H1 (cell line): ENCODE data around the gene SAFB. TPM values are rescaled to one million over a fixed set of nuclear protein-coding genes. Genes with fewer than 3 reads are reported as not detected.
A peak's percentile ranks its signal among the peaks of the same experiment; 100 is the strongest.

Experiments
- CTCF ChIA-PET: fragments of 300-600 bp; sonication (Branson Sonifier 250); formaldehyde crosslinking; loops from one replicate; lab custom pipeline; 2021; ENCODE audit not compliant: partially characterized antibody; lab: Charles Lee
- POLR2A ChIA-PET: fragments of 300-600 bp; sonication (Branson Sonifier 250); formaldehyde crosslinking; loops from one replicate; lab custom pipeline; 2021; ENCODE audit warnings: inconsistent platforms; ENCODE audit not compliant: partially characterized antibody; lab: Charles Lee
- DNase-seq, 2 experiments: peaks; one replicate each; pipeline versions ENCODE4 v3.0.0 to v3.0.0-alpha.2; 2010 to 2022; ENCODE audit warnings: low spot score in 2 of 2, low read depth in 1 of 2, mixed read lengths in 1 of 2
- FAIRE-seq: peaks from 2 replicates; lab custom pipeline; 2011; peaks lifted over from hg19 to GRCh38; lab: Jason Lieb, UNC
- H2AFZ ChIP-seq: 2 replicates; pipeline ENCODE4 v1.8.1; 2012; ENCODE audit warnings: low read length, inconsistent platforms
- H2AK5ac ChIP-seq: 2 replicates; pipeline ENCODE4 v1.6.1; 2013; ENCODE audit warnings: low read depth, low read length
- H2BK120ac ChIP-seq: replicated peaks from 2 replicates; pipeline ENCODE3; 2013; ENCODE audit warnings: low read depth, low read length, inconsistent platforms
- H2BK12ac ChIP-seq: 2 replicates; pipeline ENCODE4 v1.6.1; 2013; ENCODE audit warnings: low read depth, low read length
- H2BK15ac ChIP-seq: 2 replicates; pipeline ENCODE4 v1.6.1; 2013; ENCODE audit warnings: low read length
- H2BK20ac ChIP-seq: 2 replicates; pipeline ENCODE4 v1.6.1; 2013; ENCODE audit warnings: low read length
- H2BK5ac ChIP-seq: 2 replicates; pipeline ENCODE4 v1.6.1; 2013; ENCODE audit warnings: low read depth, low read length
- H3K14ac ChIP-seq: 2 replicates; pipeline ENCODE4 v1.6.1; 2013; ENCODE audit warnings: inconsistent platforms; ENCODE audit not compliant: insufficient read length
- H3K18ac ChIP-seq: 2 replicates; pipeline ENCODE4 v1.6.1; 2013; ENCODE audit warnings: low read length; ENCODE audit errors: extremely low read depth
- H3K23ac ChIP-seq: 2 replicates; pipeline ENCODE4 v1.6.1; 2013; ENCODE audit warnings: inconsistent platforms; ENCODE audit not compliant: insufficient read length
- H3K23me2 ChIP-seq: 2 replicates; pipeline ENCODE4 v1.6.1; 2013; ENCODE audit warnings: low read depth, low read length
- H3K27ac ChIP-seq: 2 replicates; pipeline ENCODE4 v1.6.1; 2011; ENCODE audit warnings: low read depth, low read length, inconsistent platforms
- H3K27me3 ChIP-seq, 4 experiments: replicated peaks in 1 of 4; 1 replicate in 1 of 4; 2 replicates in 3 of 4; pipeline versions ENCODE4 v1.6.1 to v1.8.1; 2011 to 2013; ENCODE audit warnings: low read length in 3 of 4, mild to moderate bottlenecking in 3 of 4, inconsistent platforms in 2 of 4, mixed read lengths in 2 of 4, moderate library complexity in 1 of 4; ENCODE audit not compliant: control insufficient read depth in 3 of 4, insufficient read depth in 3 of 4; ENCODE audit errors: extremely low read depth in 1 of 4
- H3K36me3 ChIP-seq, 4 experiments: 2 replicates each; pipeline versions ENCODE4 v1.6.1 to v1.8.1; 2011 to 2013; ENCODE audit warnings: mild to moderate bottlenecking in 4 of 4, low read length in 3 of 4, moderate library complexity in 2 of 4, control low read depth in 1 of 4, inconsistent platforms in 1 of 4; ENCODE audit not compliant: insufficient read depth in 4 of 4, control insufficient read depth in 2 of 4
- H3K4ac ChIP-seq: replicated peaks from 2 replicates; pipeline ENCODE3; 2013; ENCODE audit warnings: low read length, low read depth, mixed read lengths, inconsistent platforms; ENCODE audit not compliant: insufficient read length
- H3K4me1 ChIP-seq, 4 experiments: replicated peaks in 1 of 4; 1 replicate in 1 of 4; 2 replicates in 3 of 4; pipeline versions ENCODE4 v1.6.1 to v1.8.1; 2011 to 2013; ENCODE audit warnings: low read length in 3 of 4, inconsistent platforms in 2 of 4, mixed read lengths in 1 of 4; ENCODE audit not compliant: insufficient read depth in 4 of 4, control insufficient read depth in 3 of 4
- H3K4me2 ChIP-seq, 2 experiments: 2 replicates each; pipeline versions ENCODE4 v1.6.1 to v1.8.1; 2011 to 2013; ENCODE audit warnings: low read depth in 2 of 2, low read length in 2 of 2, control low read depth in 1 of 2, inconsistent platforms in 1 of 2, mild to moderate bottlenecking in 1 of 2; ENCODE audit not compliant: insufficient read depth in 1 of 2
- H3K4me3 ChIP-seq, 4 experiments: fragments of 200-600, 300-600 bp in 1 of 4; sonication (generic), shearing (Covaris generic), sonication (Bioruptor Twin) in 1 of 4; 2 replicates each; pipeline versions ENCODE4 v1.5.1 to v1.8.1; 2011 to 2016; ENCODE audit warnings: low read length in 4 of 4, low read depth in 3 of 4, control low read depth in 2 of 4, inconsistent platforms in 2 of 4, mild to moderate bottlenecking in 2 of 4, mixed read lengths in 1 of 4, moderate library complexity in 1 of 4; ENCODE audit not compliant: insufficient read depth in 2 of 4; ENCODE audit errors: extremely low read depth in 1 of 4
- H3K56ac ChIP-seq: replicated peaks from 2 replicates; pipeline ENCODE3; 2013; ENCODE audit warnings: low read depth, mild to moderate bottlenecking, mixed read lengths, low read length, inconsistent platforms; ENCODE audit not compliant: insufficient read length
- H3K79me1 ChIP-seq: 2 replicates; pipeline ENCODE4 v1.6.1; 2013; ENCODE audit warnings: low read depth, low read length, control low read depth
- H3K79me2 ChIP-seq, 2 experiments: 2 replicates each; pipeline versions ENCODE4 v1.6.1 to v1.8.1; 2012 to 2013; ENCODE audit warnings: low read length in 2 of 2, mild to moderate bottlenecking in 2 of 2, inconsistent platforms in 1 of 2; ENCODE audit not compliant: insufficient read depth in 2 of 2, control insufficient read depth in 1 of 2
- H3K9ac ChIP-seq, 4 experiments: replicated peaks in 1 of 4; 1 replicate in 1 of 4; 2 replicates in 3 of 4; pipeline versions ENCODE4 v1.6.1 to v1.8.1; 2011 to 2013; ENCODE audit warnings: low read depth in 3 of 4, low read length in 3 of 4, control low read depth in 2 of 4, mild to moderate bottlenecking in 2 of 4, moderate library complexity in 2 of 4, inconsistent platforms in 1 of 4; ENCODE audit errors: extremely low read depth in 1 of 4
- H3K9me3 ChIP-seq, 2 experiments: 2 replicates each; pipeline versions ENCODE4 v1.6.1 to v1.8.1; 2012 to 2013; ENCODE audit warnings: mild to moderate bottlenecking in 2 of 2, moderate library complexity in 2 of 2, control low read depth in 1 of 2, inconsistent platforms in 1 of 2, low read depth in 1 of 2, low read length in 1 of 2, mixed read lengths in 1 of 2; ENCODE audit not compliant: insufficient read depth in 2 of 2
- H4K20me1 ChIP-seq, 2 experiments: replicated peaks in 1 of 2; 2 replicates each; pipeline versions ENCODE3 to v1.8.1; 2011 to 2013; ENCODE audit warnings: inconsistent platforms in 2 of 2, low read length in 2 of 2, mild to moderate bottlenecking in 1 of 2; ENCODE audit not compliant: insufficient read depth in 2 of 2, control insufficient read depth in 1 of 2
- H4K5ac ChIP-seq: 2 replicates; pipeline ENCODE4 v1.6.1; 2013; ENCODE audit warnings: low read length, low read depth, mixed read lengths, inconsistent platforms; ENCODE audit not compliant: insufficient read length
- H4K8ac ChIP-seq: 2 replicates; pipeline ENCODE4 v1.8.0; 2013; ENCODE audit warnings: mild to moderate bottlenecking, moderate library complexity, low read length, inconsistent platforms; ENCODE audit not compliant: insufficient read depth; ENCODE audit errors: extremely low read depth
- H4K91ac ChIP-seq: replicated peaks from 2 replicates; pipeline ENCODE3; 2013; ENCODE audit warnings: low read length, mixed read lengths, inconsistent platforms; ENCODE audit not compliant: insufficient read length
- ATF2 ChIP-seq: IDR thresholded peaks from 2 replicates; pipeline ENCODE4 v1.6.1; 2012; ENCODE audit warnings: low read length, inconsistent platforms
- ATF3 ChIP-seq: IDR thresholded peaks from 2 replicates; pipeline ENCODE4 v1.6.1; 2011; ENCODE audit warnings: low read depth, mild to moderate bottlenecking, low read length; ENCODE audit not compliant: insufficient read depth
- JUND ChIP-seq: IDR thresholded peaks from 2 replicates; pipeline ENCODE4 v1.6.1; 2011; ENCODE audit warnings: mild to moderate bottlenecking, improper control_type of control experiment, low read length
- MAX ChIP-seq: IDR thresholded peaks from 2 replicates; pipeline ENCODE4 v1.6.1; 2012; ENCODE audit warnings: inconsistent platforms
- SIN3A ChIP-seq, 2 experiments: IDR thresholded peaks in 1 of 2; conservative IDR thresholded peaks in 1 of 2; 2 replicates each; pipeline ENCODE4 v1.6.1; 2011 to 2012; ENCODE audit warnings: low read length in 2 of 2, improper control_type of control experiment in 1 of 2, low read depth in 1 of 2, mild to moderate bottlenecking in 1 of 2
- USF2 ChIP-seq: IDR thresholded peaks from 2 replicates; pipeline ENCODE4 v1.6.1; 2011; ENCODE audit warnings: low read length, improper control_type of control experiment
- WGBS, 2 experiments: shearing (Covaris generic) in 1 of 2; methylation state at CpG; one replicate each; pipeline versions ENCODE4 v1.1.6 to v1.1.7; 2013 to 2015; ENCODE audit warnings: low lambda C conversion rate in 2 of 2, mixed read lengths in 2 of 2, inconsistent platforms in 1 of 2, low coverage in 1 of 2, missing lambda C conversion rate in 1 of 2; ENCODE audit not compliant: insufficient replicate concordance in 2 of 2, insufficient coverage in 1 of 2, insufficient read length in 1 of 2; ENCODE audit errors: extremely low coverage in 1 of 2, missing lambda C conversion rate in 1 of 2; 5-methylcytosine and 5-hydroxymethylcytosine counted together
- polyA plus RNA-seq, 7 experiments: library from polyadenylated mRNA; depleted of rRNA in 3 of 7; stranded (reverse) in 5 of 7; unstranded in 2 of 7; fragments of >200 nt in 5 of 7; fragments of 200-250 nt in 2 of 7; gene quantifications; 1 replicate in 5 of 7; 2 replicates in 1 of 7; 4 replicates in 1 of 7; pipeline versions ENCODE4 v1.2.1 to v1.2.3, GENCODE V29; 2011 to 2013; ENCODE audit warnings: missing spikeins in 2 of 7, mixed read lengths in 2 of 7
- total RNA-seq: library from RNA; stranded (reverse); fragmentation: NEBNext Ultra II Directional; extraction: Animal tissue kit (Norgen Biotek cat#: 25700); gene quantifications from 2 replicates; pipeline ENCODE4 v1.2.1, GENCODE V29; 2021

SAFB gene
- total and polyA plus RNA-seq, 2 of the 8 experiments (the other 6 are each of a cell fraction or from before 2014, with no cell fraction given), result 27.0 to 110 TPM

GRCh38 chr19:5586300-5587070 lies 36.4 kb upstream of the SAFB start:
- Histone ChIP-seq H2BK5ac (peak overlapping the region; percentile 75), H4K91ac (peak overlapping the region; percentile 82), H3K14ac (no peak overlapping the region), H3K56ac (no peak overlapping the region), H3K4me3 (peak overlapping the region in 1 of 4 experiments; percentile 52; a peak in 2 of 8 replicates), H2AFZ (no peak overlapping the region), H3K36me3 (peaks cover 7 to 26% (median 17%) of the 10 kb centered on the region in 4 experiments; a peak in 5 of 8 replicates), H3K79me1 (peaks cover 12% of the 10 kb centered on the region), H3K9ac (no peak overlapping the region), H2BK20ac (no peak overlapping the region), H3K23me2 (peaks cover 2% of the 10 kb centered on the region; the same call in 1 of the 2 replicates), H4K5ac (peak overlapping the region; percentile 44), H3K4ac (no peak overlapping the region), H3K4me2 (peak overlapping the region; percentile 60 to 74), H3K79me2 (no peaks in the 10 kb centered on the region), H4K8ac (no peak overlapping the region), H2BK120ac (peak overlapping the region; percentile 84), H3K4me1 (peaks cover 0 to 21% (median 16%) of the 10 kb centered on the region in 4 experiments; a peak in 6 of 7 replicates), H2BK12ac (peak overlapping the region; percentile 12; the same call in 1 of the 2 replicates), H3K27ac (no peak overlapping the region), H3K9me3 (no peaks in the 10 kb centered on the region), H2AK5ac (no peak overlapping the region), H3K23ac (no peak overlapping the region), H3K18ac (peak overlapping the region; percentile 83; the same call in 1 of the 2 replicates), H3K27me3 (no peaks in the 10 kb centered on the region), H4K20me1 (peaks cover 4 to 24% of the 10 kb centered on the region in 2 experiments), H2BK15ac (0 out of 2 replicates have a peak overlapping the region, but pooled peaks have one; percentile 16)
- WGBS, 2 experiments, result 80% methylated on average over 26 of the region's 26 CpGs; no CpG with 5 or more reads in 1 of the 2 experiments
- DNase-seq, result no peak
- ChIA-PET POLR2A (interaction anchor here (1.2 to 2.3 kb wide), 5 partner anchors 13 to 104 kb away, joined by 3 to 16 read pairs (median 6); partner anchors contain the start of genes RPL36, SAFB and SAFB2), CTCF (interaction anchor here (0.6 to 1.0 kb wide), 3 partner anchors 9 to 367 kb away, joined by 3 read pairs; no protein-coding TSS in a partner anchor)
- no peak for FAIRE-seq
- TF ChIP-seq ATF3, result no peak
- no peak for TF ChIP-seq MAX
- no peak for TF ChIP-seq SIN3A (conservative IDR thresholded peaks at IDR 0.05 in 1 of 2, IDR thresholded peaks at IDR 0.05 in 1 of 2; ENCODE audit: low read depth in 1 of 2, low read length in 2 of 2)
- no peak for TF ChIP-seq JUND
- TF ChIP-seq ATF2, result no peak
- TF ChIP-seq USF2, result no peak
